NCI-H510A (cell line): ENCODE results near the gene PLEKHG3.
A peak's percentile ranks its signal among the peaks of the same experiment; 100 is the strongest.
"Not testable (repeated sequence)": the region's sequence is repeated elsewhere in the genome, so short reads cannot be mapped to it uniquely, and the experiment has no call there.

Experiments
- DNase-seq: peaks from one replicate; lab custom pipeline; 2025; lab: John Stamatoyannopoulos, UW

The PLEKHG3 gene

DNA sequence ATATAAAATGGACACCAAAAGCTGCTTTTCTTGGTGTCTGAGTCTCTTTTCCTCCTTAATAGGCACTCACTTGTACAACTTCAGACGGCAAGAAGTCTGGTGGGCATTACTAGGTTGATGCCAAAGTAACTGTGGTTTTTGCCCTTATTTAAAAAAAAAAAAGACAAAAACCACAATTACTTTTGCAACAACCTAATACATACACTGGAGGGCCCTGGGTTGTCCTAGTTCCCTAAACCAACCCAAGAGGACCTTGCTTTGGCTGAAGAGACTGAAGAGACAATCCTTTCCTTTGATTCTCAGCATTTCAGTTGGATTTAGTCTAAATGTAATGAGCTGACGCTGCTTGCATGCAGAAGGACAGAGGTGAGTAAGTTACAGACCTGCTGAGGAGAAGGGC is 16.2 kb upstream of the PLEKHG3 start:
- no peak for DNase-seq

DNA sequence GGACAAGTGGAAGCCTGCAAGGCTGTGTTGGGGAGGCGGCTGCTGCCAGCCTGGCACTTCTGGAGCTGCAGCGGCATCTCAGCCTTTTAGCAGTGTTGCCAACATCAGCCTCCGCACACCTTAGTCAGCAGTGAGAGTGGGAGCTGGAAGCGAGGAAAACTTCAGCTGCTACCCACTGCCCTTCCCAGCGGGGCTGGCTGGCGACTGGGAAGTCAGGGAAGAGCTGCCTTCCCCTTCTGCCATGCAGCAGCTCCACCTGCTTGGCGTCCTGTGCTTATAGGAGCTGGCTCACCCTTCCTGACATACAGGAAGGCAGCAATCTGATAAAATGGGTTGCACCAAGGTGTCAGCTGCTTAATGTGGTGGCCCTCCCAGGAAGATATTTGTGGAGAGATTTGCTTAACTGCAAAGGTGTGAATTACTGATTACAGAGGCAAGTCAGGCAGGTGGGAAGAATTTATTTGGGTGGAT is 15.4 kb upstream of the PLEKHG3 start:
- DNase-seq: no peak

GRCh38 chr14:64689289-64689688 is 14.9 kb upstream of the PLEKHG3 start:
- no peak for DNase-seq

- not testable (repeated sequence) for DNase-seq
Measured at GRCh38 chr14:64690607-64691006, 13.6 kb upstream of the PLEKHG3 start.

DNA sequence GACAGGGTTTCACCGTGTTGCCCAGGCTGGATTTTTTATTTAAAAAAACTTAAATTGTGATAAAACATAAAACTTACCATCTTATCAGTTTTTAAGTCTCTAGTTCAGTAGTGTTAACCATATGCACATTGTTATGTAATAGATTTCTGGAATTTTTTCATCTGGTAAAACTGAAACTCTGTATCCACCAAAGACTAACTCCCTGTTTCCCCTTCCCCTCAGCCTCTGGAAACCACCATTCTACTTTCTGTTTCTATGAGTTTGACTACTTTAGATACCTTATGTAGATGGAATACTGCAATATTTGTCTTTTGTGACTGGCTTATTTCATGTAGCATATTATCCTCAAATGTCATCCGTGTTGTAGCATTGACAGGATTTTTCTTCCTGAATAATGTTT is 12.8 kb upstream of the PLEKHG3 start:
- DNase-seq: no peak

- DNase-seq: no peak
Measured at GRCh38 chr14:64692189-64692985, 11.8 kb upstream of the PLEKHG3 start.

- no peak for DNase-seq
Measured at GRCh38 chr14:64692986-64693809, 11.0 kb upstream of the PLEKHG3 start.

GRCh38 chr14:64693810-64694165 is 10.4 kb upstream of the PLEKHG3 start:
- no peak for DNase-seq

GRCh38 chr14:64695071-64695470 is 9.2 kb upstream of the PLEKHG3 start:
- DNase-seq: no peak

DNA sequence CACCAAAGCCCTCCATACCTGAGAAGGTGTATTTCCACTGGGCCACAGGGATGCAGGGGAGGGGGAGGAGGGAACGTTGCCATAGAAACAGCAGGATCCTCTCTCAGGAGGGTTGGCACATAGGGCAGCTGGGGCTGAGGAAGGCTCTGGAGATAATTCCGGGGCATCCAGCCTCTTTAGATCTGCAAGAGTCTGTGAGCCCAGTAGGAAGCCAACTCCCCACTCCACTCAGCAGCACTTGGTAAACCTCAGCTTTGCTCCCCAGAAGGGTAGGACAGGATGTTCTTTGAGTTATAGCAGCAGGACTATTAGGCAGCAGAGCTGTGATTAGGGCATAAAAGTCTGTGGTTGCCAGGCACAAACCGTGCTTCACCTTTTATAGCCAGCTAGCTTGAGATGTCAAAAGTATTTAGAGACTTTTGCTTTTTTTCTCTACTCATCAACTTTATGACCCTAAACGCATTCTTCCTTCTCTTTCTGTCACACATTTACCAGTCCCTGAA is 7.8 kb upstream of the PLEKHG3 start:
- no peak for DNase-seq

DNA sequence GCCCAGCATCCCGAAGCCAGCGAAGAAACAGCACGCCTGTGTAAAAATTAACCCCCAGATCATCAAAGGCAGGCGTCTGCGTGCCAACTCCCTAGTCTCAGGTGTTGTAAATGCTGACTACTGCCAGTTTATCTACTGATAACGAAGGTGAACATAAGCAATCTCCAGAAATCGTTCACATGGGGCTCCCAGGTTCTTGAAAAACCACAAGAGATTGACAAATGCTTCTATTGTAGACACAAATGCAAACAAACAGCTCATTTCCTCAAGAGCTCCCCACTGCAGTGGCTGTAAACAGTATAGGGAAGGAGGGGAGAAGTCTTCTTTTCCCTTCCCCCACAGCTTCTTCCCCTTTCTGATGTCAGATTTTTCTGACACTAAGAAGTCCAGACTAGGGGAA is 5.3 kb upstream of the PLEKHG3 start:
- no peak for DNase-seq

GRCh38 chr14:64700290-64700689 is 3.9 kb upstream of the PLEKHG3 start:
- DNase-seq: no peak

DNA sequence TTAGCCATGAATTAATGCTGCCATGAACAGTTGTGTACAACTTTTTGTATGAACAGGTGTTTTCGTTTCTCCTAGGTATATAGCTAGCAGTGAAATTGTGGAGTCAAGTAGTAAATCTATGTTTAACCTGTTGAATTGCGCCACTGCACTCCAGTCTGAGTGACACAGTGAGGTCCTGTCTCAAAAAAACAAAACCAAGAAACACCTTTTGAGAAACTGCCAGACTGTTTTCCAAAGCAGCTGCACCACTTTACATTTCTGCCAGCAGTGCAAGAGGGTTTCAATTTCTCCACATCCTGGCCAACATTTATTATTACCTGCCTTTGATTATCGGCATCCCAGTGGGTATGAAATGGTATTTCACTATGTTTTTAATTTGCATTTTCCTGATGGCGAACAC is 3.3 kb upstream of the PLEKHG3 start:
- no peak for DNase-seq

- DNase-seq: no peak
Measured at GRCh38 chr14:64701660-64702059, 2.6 kb upstream of the PLEKHG3 start.

GRCh38 chr14:64702493-64703394 is 1.5 kb upstream of the PLEKHG3 start:
- peak; percentile 54 for DNase-seq

- DNase-seq: no peak
Measured at GRCh38 chr14:64703395-64704142, 655 bp upstream of the PLEKHG3 start.

- DNase-seq: no peak
Measured at GRCh38 chr14:64704743-64705380, 638 bp downstream of the PLEKHG3 start.

DNA sequence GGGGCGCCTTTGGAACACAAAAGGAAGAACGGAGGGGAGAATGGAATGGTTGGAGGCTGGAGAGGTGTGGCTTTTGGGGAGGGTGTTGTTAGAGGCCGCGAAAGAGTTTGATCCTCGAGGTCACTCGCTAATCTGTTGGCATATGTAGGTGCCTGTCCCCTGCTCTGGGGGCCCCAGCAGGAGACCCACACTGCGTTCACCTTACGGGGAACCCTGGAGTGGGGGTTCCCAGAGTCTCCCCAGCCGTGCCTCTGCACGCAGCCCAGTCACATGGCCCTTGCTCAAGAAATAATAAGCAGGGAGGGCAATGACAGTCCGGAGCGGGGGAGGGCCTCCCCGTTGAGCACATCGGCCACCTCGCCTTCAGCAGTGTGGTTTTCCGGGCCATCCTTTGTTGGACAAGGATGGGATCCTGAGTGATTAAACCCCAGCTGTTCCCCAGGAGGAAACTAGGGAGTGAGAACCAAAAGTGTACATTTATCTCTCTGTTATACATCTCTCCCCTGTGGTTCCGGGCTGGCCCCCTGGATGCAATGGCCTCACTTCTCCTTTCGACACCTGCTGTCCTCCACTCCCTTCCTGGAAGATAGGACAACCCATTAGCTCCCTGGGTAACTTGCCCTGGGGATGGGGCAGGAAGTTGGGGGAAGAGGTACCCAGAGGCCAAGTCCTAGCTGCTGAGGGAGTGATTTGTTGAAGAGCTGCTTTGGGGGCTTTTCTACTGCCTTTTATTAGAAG is 1.3 kb downstream of the PLEKHG3 start:
- no peak for DNase-seq

GRCh38 chr14:64706119-64706592 is 1.9 kb downstream of the PLEKHG3 start:
- DNase-seq: no peak
